GM23338 (cell line): Measurements from ENCODE around the gene C8G. TPM values are rescaled to one million over a fixed set of nuclear protein-coding genes. Genes with fewer than 3 reads are reported as not detected.

ENCODE experiments used
- ATAC-seq: fragments of 200-7000 bp; cut with Tn5 transposase; 3 replicates; pipeline ENCODE4 v1.9.1; 2020
- DNase-seq: peaks from one replicate; pipeline ENCODE4 v3.0.0-alpha.2; 2015; ENCODE audit warnings: low spot score
- H2AFZ ChIP-seq: fragments of 200-600 bp; sonication (generic); 2 replicates; pipeline ENCODE4 v1.8.0; 2016; ENCODE audit warnings: antibody characterized with exemption, mild to moderate bottlenecking, moderate library complexity
- H3F3A ChIP-seq: fragments of 200-600 bp; sonication (generic); replicated peaks from 2 replicates; pipeline ENCODE4 v1.8.0; 2017; ENCODE audit warnings: antibody characterized with exemption, mixed run types, low read depth
- H3K27ac ChIP-seq: fragments of 200-600 bp; sonication (generic); 2 replicates; pipeline ENCODE4 v1.6.1; 2016; ENCODE audit warnings: low read depth
- H3K27me3 ChIP-seq: fragments of 200-600 bp; sonication (generic); 2 replicates; pipeline ENCODE4 v1.8.0; 2016; ENCODE audit warnings: mild to moderate bottlenecking, mixed run types, moderate library complexity; ENCODE audit not compliant: insufficient read depth
- H3K36me3 ChIP-seq: fragments of 200-600 bp; sonication (generic); 2 replicates; pipeline ENCODE4 v1.8.0; 2016; ENCODE audit warnings: mild to moderate bottlenecking; ENCODE audit not compliant: insufficient read depth
- H3K4me1 ChIP-seq: fragments of 200-600 bp; sonication (generic); 2 replicates; pipeline ENCODE4 v1.8.0; 2016; ENCODE audit warnings: mild to moderate bottlenecking, moderate library complexity; ENCODE audit not compliant: insufficient read depth
- H3K4me2 ChIP-seq: fragments of 200-600 bp; sonication (generic); 2 replicates; pipeline ENCODE4 v1.7.1; 2017; ENCODE audit warnings: mixed run types
- H3K4me3 ChIP-seq: fragments of 200-600 bp; sonication (generic); 2 replicates; pipeline ENCODE4 v1.6.1; 2016; ENCODE audit warnings: mixed run types
- H3K79me2 ChIP-seq: fragments of 200-600 bp; sonication (generic); replicated peaks from 2 replicates; pipeline ENCODE4 v1.8.0; 2017; ENCODE audit warnings: mild to moderate bottlenecking; ENCODE audit not compliant: insufficient read depth
- H3K9me2 ChIP-seq: fragments of 200-600 bp; sonication (generic); 2 replicates; pipeline ENCODE4 v1.8.0; 2017; ENCODE audit not compliant: insufficient read depth
- H4K20me1 ChIP-seq: fragments of 200-600 bp; sonication (generic); replicated peaks from 2 replicates; pipeline ENCODE4 v1.8.0; 2017; ENCODE audit warnings: mild to moderate bottlenecking; ENCODE audit not compliant: insufficient read depth
- H3K27ac Mint-ChIP-seq: 2 replicates; pipeline ENCODE4 v1.8.0; 2020; ENCODE audit warnings: inconsistent platforms, mild to moderate bottlenecking, moderate library complexity, mixed read lengths
- H3K27me3 Mint-ChIP-seq: 3 replicates; pipeline ENCODE4 v1.8.0; 2022; ENCODE audit warnings: low read depth, mild to moderate bottlenecking, moderate library complexity, mixed read lengths, inconsistent platforms; ENCODE audit not compliant: insufficient read depth, poor library complexity
- H3K36me3 Mint-ChIP-seq: 3 replicates; pipeline ENCODE4 v1.8.0; 2021; ENCODE audit warnings: low read depth, mild to moderate bottlenecking, inconsistent platforms, moderate library complexity, mixed read lengths
- H3K4me1 Mint-ChIP-seq: 3 replicates; pipeline ENCODE4 v1.8.0; 2020; ENCODE audit warnings: mild to moderate bottlenecking, inconsistent platforms, mixed read lengths
- H3K4me3 Mint-ChIP-seq: 3 replicates; pipeline ENCODE4 v1.8.0; 2021; ENCODE audit warnings: moderate library complexity, mild to moderate bottlenecking, inconsistent platforms, mixed read lengths
- H3K9me3 Mint-ChIP-seq: 3 replicates; pipeline ENCODE4 v1.8.0; 2020; ENCODE audit warnings: moderate library complexity, mild to moderate bottlenecking, inconsistent platforms, mixed read lengths
- CREB1 ChIP-seq: fragments of 250-450 bp; sonication (Bioruptor Pico); IDR thresholded peaks from 2 replicates; pipeline ENCODE4 v1.5.0; 2020; ENCODE audit warnings: low read depth, mild to moderate bottlenecking, moderate library complexity
- ETS1 ChIP-seq: IDR thresholded peaks from 2 replicates; pipeline ENCODE4 v1.6.1; 2016; ENCODE audit warnings: antibody characterized with exemption
- EZH2 ChIP-seq: fragments of 200-600 bp; sonication (generic); IDR thresholded peaks from one replicate; pipeline ENCODE4 v1.8.0; 2017; ENCODE audit warnings: antibody characterized with exemption, mild to moderate bottlenecking, low read depth; ENCODE audit not compliant: unreplicated experiment
- EZH2phosphoT487 ChIP-seq: fragments of 200-600 bp; sonication (generic); IDR thresholded peaks from one replicate; pipeline ENCODE4 v1.8.1; 2018; ENCODE audit warnings: antibody characterized with exemption; ENCODE audit not compliant: unreplicated experiment
- NANOG ChIP-seq: IDR thresholded peaks from 2 replicates; pipeline ENCODE4 v1.6.1; 2016; ENCODE audit warnings: antibody characterized with exemption, borderline replicate concordance
- POLR2AphosphoS5 ChIP-seq: IDR thresholded peaks from 2 replicates; pipeline ENCODE4 v1.6.1; 2016; ENCODE audit warnings: antibody characterized with exemption, low read depth
- REST ChIP-seq: IDR thresholded peaks from one replicate; pipeline ENCODE4 v1.6.1; 2018; ENCODE audit warnings: antibody characterized with exemption; ENCODE audit not compliant: unreplicated experiment
- STAT1 ChIP-seq: IDR thresholded peaks from one replicate; pipeline ENCODE4 v1.6.1; 2016; ENCODE audit warnings: antibody characterized with exemption; ENCODE audit not compliant: unreplicated experiment
- ZNF114 ChIP-seq: fragments of 250-450 bp; sonication (Bioruptor Pico); IDR thresholded peaks from 2 replicates; pipeline ENCODE4 v1.5.0; 2020; ENCODE audit warnings: mild to moderate bottlenecking, moderate library complexity
- ZNF331 ChIP-seq: fragments of 250-450 bp; sonication (Bioruptor Pico); IDR thresholded peaks from 2 replicates; pipeline ENCODE4 v1.5.0; 2020; ENCODE audit warnings: low read depth, mild to moderate bottlenecking, moderate library complexity
- ZNF462 ChIP-seq: fragments of 250-450 bp; sonication (Bioruptor Pico); IDR thresholded peaks from 2 replicates; pipeline ENCODE4 v1.5.0; 2020; ENCODE audit warnings: mild to moderate bottlenecking, moderate library complexity
- polyA plus RNA-seq: library from polyadenylated mRNA; unstranded; fragments of >200 nt; fragmentation: Nextera tagmentation; extraction: Ambion mirVana; gene quantifications from 2 replicates; pipeline ENCODE4 v1.2.1, GENCODE V29; 2016
- total RNA-seq: library from RNA; depleted of rRNA; stranded (reverse); fragments of >200 nt; shearing (Covaris generic); gene quantifications from 2 replicates; pipeline ENCODE4 v1.2.3, GENCODE V29; 2014

Gene C8G
- total and polyA plus RNA-seq, 2 experiments from 2014 or later, result not detected

- Mint-ChIP-seq H3K4me3 (no peak overlapping the region), H3K4me1 (peaks cover 8% of the 10 kb centered on the region; the same call in 2 of the 3 replicates), H3K27me3 (peaks cover 8% of the 10 kb centered on the region), H3K36me3 (peaks cover 44% of the 10 kb centered on the region), H3K9me3 (no peaks in the 10 kb centered on the region; the same call in 2 of the 3 replicates), H3K27ac (no peak overlapping the region)
- Histone ChIP-seq H3K4me2 (no peak overlapping the region), H3K27me3 (no peaks in the 10 kb centered on the region), H3K79me2 (0 out of 2 replicates have a peak, but pooled peaks cover 13% of the 10 kb centered on the region), H2AFZ (no peak overlapping the region), H4K20me1 (0 out of 2 replicates have a peak, but pooled peaks cover 3% of the 10 kb centered on the region), H3K36me3 (no peaks in the 10 kb centered on the region), H3K4me3 (no peak overlapping the region), H3F3A (peaks cover 12% of the 10 kb centered on the region; the same call in 1 of the 2 replicates), H3K9me2 (no peaks in the 10 kb centered on the region; the same call in 1 of the 2 replicates), H3K4me1 (no peaks in the 10 kb centered on the region), H3K27ac (no peak overlapping the region)
- ATAC-seq (no peak), DNase-seq (no peak)
- TF ChIP-seq ZNF114 (no peak), ZNF331 (no peak)
Observed at GRCh38 chr9:136930014-136930413, 15.0 kb upstream of the C8G start.

GRCh38 chr9:136931611-136932130 is 13.4 kb upstream of the C8G start:
- Histone ChIP-seq H3F3A (peaks cover 12% of the 10 kb centered on the region; the same call in 1 of the 2 replicates), H3K4me3 (no peak overlapping the region), H3K9me2 (no peaks in the 10 kb centered on the region; the same call in 1 of the 2 replicates), H4K20me1 (peaks cover 6% of the 10 kb centered on the region; the same call in 1 of the 2 replicates), H3K27me3 (no peaks in the 10 kb centered on the region), H2AFZ (no peak overlapping the region), H3K79me2 (0 out of 2 replicates have a peak, but pooled peaks cover 13% of the 10 kb centered on the region), H3K36me3 (no peaks in the 10 kb centered on the region), H3K4me1 (no peaks in the 10 kb centered on the region), H3K27ac (no peak overlapping the region), H3K4me2 (no peak overlapping the region)
- ATAC-seq (no peak), DNase-seq (no peak)
- Mint-ChIP-seq H3K4me1 (peaks cover 8% of the 10 kb centered on the region; the same call in 2 of the 3 replicates), H3K4me3 (no peak overlapping the region), H3K9me3 (no peaks in the 10 kb centered on the region; the same call in 2 of the 3 replicates), H3K27me3 (peaks cover 6% of the 10 kb centered on the region), H3K27ac (no peak overlapping the region; the same call in 1 of the 2 replicates), H3K36me3 (peaks cover 44% of the 10 kb centered on the region)
- no peak for TF ChIP-seq ZNF462 (CRISPR knock-in tag)
- TF ChIP-seq CREB1 (CRISPR knock-in tag), result no peak
- no peak for TF ChIP-seq REST
- no peak for TF ChIP-seq POLR2AphosphoS5
- TF ChIP-seq ZNF331, result no peak
- TF ChIP-seq ZNF114, result no peak
- TF ChIP-seq EZH2phosphoT487, result no peak
- no peak for TF ChIP-seq NANOG
- no peak for TF ChIP-seq ETS1
- no peak for TF ChIP-seq EZH2
- TF ChIP-seq STAT1, result no peak
